DMS114 treated with DMSO at 0.1 percent for 48 hours (cell line): Measurements from ENCODE around the gene PRKAG2.

ENCODE experiments used
- DNase-seq: peaks from one replicate; lab custom pipeline; 2025; ENCODE audit not compliant: unreplicated experiment; lab: John Stamatoyannopoulos, UW

PRKAG2 gene

DNA sequence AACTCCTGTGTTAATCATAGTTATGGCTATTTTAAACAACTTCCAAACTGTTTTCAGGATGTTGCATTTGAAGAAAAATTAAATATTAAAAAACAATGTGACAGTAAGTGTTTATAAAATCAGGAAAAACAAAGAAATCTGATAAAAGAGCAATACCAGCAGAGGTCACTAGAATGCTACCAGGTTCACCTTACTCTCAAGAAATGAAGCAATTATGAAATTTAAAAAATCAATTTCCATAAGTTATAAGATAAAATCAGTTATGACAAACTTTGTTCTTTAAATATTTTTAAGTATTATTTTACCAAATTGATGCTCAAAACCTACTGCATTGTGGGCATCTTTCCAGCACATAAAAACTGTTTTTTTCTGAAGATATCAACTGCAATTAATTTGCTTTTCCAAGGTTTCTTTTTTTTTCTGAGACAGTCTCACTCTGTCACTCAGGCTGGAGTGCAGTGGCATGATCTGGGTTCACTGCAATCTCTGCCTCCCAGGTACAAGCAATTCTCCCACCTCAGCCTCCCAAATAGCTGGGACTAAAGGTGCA is 306.5 kb downstream of the PRKAG2 start:
- DNase-seq: no peak

GRCh38 chr7:151568956-151569940 is 307.7 kb downstream of the PRKAG2 start:
- no peak for DNase-seq

DNA sequence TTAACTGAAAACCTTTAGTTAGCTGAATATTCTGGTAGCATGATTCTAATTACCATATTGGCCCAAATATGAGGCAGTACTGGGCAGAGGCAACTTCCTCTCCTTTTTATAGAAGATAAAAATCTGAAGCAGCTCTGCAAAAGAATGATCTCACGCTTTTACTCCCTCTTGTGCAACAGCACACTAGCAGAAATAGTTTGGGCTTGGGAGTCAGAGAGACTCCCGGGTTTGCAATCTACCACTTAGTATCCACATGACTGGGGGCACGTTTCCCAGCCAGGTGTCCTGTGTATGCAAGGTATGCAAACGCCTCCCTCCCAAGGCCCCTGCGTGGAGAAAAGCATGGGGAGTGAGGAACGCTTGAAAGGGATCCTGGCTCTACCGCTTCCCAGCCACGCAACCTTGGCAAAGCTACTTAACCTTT is 310.0 kb downstream of the PRKAG2 start:
- DNase-seq: no peak

GRCh38 chr7:151565541-151565940 is 311.4 kb downstream of the PRKAG2 start:
- DNase-seq: no peak

DNA sequence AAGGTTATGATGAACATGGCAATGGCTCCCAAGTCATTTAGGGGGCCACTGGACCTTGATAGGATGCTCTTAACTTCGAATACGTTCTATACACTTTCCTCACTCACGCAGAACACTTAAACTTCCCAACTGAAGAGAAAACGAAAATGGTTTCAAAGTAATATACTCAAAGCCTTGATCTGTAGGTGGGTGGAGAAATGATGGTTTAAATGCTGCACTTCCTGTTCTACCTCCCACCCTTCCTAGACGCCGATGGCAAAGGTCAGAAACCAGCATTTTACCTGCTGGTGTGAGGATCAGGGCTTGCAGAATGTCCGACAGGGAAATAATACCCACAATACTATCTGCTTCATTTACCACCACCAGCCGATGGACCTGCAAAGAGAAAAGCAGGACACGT is 316.7 kb downstream of the PRKAG2 start:
- DNase-seq: no peak

DNA sequence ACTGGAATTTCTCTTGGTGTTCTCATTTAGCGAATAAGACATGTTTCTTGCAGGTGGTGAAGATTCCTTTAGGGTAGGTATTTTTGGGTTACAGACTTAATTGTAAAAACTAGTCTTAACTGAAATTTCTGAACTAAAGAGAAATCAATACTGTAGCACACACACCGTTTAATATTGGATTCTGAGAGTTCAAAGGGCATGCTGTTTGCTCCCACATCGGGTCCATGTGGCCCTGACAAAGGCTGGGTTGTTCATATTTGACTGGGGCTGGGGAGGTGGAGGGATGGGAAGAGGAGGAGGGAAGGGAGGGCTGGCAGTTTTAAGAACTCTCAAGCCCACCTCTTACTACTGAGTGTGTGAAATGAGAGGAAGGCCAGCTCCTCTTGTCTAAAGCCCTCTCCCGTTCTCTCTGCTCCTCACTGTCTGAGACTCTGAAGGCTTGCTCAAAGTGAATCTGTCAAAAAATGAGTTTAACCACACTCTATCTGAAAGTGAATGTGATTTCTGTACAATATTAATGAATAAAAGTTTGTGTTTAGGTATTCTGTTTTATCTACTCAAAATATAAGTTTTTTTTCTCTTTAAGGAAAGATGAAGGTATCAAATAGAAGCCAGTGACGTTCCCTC is 317.2 kb downstream of the PRKAG2 start:
- DNase-seq: no peak

DNA sequence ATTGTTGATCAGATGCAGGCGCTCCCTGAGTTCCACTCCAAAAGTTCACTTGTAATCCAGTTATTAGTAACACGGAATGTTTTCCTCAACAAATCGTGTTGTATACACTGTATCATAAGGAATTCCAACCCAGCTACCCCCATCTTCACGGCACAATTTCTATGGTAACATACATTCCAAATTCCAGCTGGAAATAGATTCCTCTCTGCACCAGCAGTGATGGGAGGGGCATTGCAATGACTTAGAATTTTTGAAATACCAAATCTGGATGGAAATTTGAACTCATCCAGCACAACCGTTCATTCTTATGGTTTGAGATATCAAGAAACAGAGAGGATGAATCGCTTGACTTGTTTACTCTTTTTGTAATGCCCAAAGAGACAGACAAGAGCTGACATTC is 318.3 kb downstream of the PRKAG2 start:
- DNase-seq: no peak

- no peak for DNase-seq
Measured at GRCh38 chr7:151556592-151556991, 320.3 kb downstream of the PRKAG2 start.

DNA sequence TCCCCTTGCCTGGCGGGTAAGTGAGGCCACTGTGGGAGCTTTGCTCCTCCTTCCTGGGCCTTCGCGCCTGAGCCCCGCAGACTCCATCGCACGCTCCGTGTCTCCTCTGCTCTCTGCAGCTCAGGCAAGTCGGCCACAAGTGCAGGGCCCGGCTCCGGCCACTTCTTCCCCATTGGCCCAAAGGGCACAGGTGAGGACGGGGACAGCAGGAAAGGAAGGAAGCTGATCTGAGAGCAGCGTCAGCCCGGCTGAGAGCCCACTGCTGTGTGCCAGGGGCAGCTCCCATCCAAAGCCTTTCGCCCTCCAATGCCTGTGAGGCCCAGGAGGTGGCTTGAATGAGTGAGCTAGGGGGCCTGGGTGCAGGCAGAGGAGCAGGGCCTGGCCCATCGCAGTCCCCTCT is 323.6 kb downstream of the PRKAG2 start:
- DNase-seq: no peak

DNA sequence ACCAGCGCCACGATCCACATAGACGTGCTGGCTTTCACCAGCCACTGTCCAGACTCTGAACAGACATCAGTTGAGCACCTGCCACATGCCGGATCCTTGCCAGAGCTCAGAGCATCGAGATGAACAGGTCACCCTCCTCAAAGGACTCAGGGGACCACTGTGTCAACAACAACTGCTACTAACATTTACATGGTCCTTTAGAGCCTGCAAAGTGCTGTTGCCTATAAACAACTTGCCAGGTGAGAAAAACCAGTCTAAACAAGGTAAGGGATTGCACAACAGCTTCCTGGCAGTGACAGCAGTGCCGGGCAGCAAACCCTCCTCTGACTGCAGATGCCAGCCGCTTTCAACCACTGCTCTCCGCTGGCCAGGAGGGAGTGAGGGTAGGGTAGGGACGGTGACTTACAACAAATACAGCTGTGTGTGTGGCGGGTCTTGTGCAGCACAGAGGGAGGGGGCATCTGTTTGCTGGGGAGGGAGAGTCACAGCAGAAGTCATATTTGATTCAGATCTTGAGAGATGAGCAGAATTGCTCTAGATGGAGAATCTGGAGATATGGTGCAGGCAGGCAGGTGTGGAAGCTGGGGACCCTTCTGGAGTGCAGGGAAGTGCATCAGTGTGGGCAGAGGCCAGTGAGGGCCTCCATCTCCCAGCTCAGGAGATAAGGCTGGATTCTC is 324.4 kb downstream of the PRKAG2 start:
- DNase-seq: no peak

DNA sequence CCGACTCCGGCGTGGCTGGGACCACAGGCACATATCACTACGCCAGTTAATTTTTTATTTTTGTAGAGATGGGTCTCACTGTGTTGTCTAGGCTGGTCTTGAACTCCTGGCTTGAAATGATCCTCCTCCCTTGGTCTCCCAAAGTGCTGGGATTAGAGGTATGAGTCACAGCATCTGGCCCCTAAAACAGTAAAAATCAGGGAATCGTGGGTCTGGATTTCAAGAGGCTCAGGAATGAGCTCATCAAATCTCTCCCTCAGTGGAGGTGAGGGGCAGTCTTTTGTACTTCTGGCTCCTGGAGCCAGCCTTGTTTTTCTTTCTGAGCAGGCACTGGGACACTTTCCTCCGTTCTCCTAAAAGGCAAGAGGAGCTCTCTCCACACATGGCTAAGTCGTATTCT is 325.1 kb downstream of the PRKAG2 start:
- DNase-seq: no peak

DNA sequence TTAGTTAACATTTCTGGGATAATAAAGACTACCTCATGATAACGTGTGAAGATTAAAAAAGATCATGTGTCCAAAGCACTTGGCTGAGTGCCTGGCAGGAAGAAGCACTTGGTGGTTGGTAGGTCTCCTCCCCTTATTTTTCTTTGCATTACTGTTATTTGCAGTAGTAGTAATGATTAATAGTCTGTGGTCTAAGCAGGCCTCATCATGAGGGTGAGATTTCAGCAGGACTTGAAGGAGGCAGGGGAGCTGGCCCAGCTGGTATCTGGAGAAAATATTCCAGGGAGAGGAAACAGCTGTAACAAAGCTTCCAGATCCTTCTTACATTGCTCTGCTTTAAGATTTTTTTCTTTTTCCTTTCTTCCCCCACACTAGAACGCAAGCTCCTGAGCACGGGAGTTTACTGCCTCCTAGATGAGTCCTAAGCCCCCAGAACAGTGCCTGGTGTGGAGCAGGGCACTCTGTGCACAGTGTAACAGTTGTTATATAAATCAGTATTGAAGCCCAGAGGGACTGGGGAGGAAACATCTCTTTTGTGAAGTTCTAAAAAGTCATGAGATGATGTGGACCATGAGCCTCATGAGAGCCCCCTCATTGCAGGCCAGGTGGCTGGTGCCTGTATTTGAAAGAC is 326.1 kb downstream of the PRKAG2 start:
- no peak for DNase-seq

DNA sequence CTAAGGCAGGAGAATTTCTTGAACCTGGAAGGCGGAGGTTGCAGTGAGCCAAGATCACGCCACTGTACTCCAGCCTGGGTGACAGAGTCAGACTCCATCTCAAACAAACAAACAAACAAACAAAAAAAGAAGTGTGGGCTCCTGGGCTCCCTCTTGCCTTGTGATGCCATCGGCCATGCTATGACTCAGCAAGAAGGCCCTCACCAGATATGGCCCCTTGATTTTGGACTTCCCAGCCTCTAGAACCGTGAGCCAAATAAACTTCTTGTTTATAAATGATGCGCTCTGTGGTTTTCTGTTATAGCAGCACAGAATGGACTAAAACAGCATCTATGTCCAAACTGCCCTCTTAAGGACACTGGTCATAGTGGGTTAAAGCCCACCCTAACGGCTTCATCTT is 327.3 kb downstream of the PRKAG2 start:
- no peak for DNase-seq

GRCh38 chr7:151549083-151549482 is 327.8 kb downstream of the PRKAG2 start:
- DNase-seq: no peak

- DNase-seq: no peak
Measured at GRCh38 chr7:151544183-151544582, 332.7 kb downstream of the PRKAG2 start.

GRCh38 chr7:151542606-151543130 is 334.2 kb downstream of the PRKAG2 start:
- no peak for DNase-seq

GRCh38 chr7:151541709-151542499 is 335.0 kb downstream of the PRKAG2 start:
- DNase-seq: no peak

GRCh38 chr7:151540146-151540545 is 336.8 kb downstream of the PRKAG2 start:
- no peak for DNase-seq

GRCh38 chr7:151539088-151539671 is 337.7 kb downstream of the PRKAG2 start:
- no peak for DNase-seq
